Measurements from ENCODE around the gene FOXL2. TPM values are rescaled to one million over a fixed set of nuclear protein-coding genes. Genes with fewer than 3 reads are reported as not detected.

FOXL2 gene
- total RNA-seq, 1 donor from 2014 or later, result 6.8 TPM

- H3K27ac Mint-ChIP-seq (ENCODE audit: unreplicated experiment), result peak overlapping the region; percentile 84
- H3K36me3 Mint-ChIP-seq (ENCODE audit: low read depth, unreplicated experiment), result no peaks in the 10 kb centered on the region
- DNase-seq (ENCODE audit: low spot score), result no peak
- peaks cover 1% of the 10 kb centered on the region for H3K27me3 Mint-ChIP-seq (ENCODE audit: unreplicated experiment)
- no peak for TF ChIP-seq CTCF (IDR thresholded peaks at IDR 0.05; ENCODE audit: unreplicated experiment)
- no peaks in the 10 kb centered on the region for H3K9me3 Mint-ChIP-seq (ENCODE audit: unreplicated experiment)
- H3K4me1 Mint-ChIP-seq (ENCODE audit: unreplicated experiment), result peaks cover 6% of the 10 kb centered on the region
- peak overlapping the region; percentile 90 for H3K4me3 Mint-ChIP-seq (ENCODE audit: unreplicated experiment)
Observed at GRCh38 chr3:138914870-138915502, 32.0 kb downstream of the FOXL2 start.

GRCh38 chr3:138913766-138914165 lies 33.2 kb downstream of the FOXL2 start:
- Mint-ChIP-seq H3K27me3 (ENCODE audit: unreplicated experiment) (peaks cover 1% of the 10 kb centered on the region), H3K36me3 (ENCODE audit: low read depth, unreplicated experiment) (no peaks in the 10 kb centered on the region), H3K4me3 (ENCODE audit: unreplicated experiment) (no peak overlapping the region), H3K9me3 (ENCODE audit: unreplicated experiment) (no peaks in the 10 kb centered on the region), H3K4me1 (ENCODE audit: unreplicated experiment) (peaks cover 6% of the 10 kb centered on the region), H3K27ac (ENCODE audit: unreplicated experiment) (no peak overlapping the region)
- TF ChIP-seq CTCF (IDR thresholded peaks at IDR 0.05; ENCODE audit: unreplicated experiment), result no peak
- no peak for DNase-seq (ENCODE audit: low spot score)

- Mint-ChIP-seq H3K4me1 (ENCODE audit: unreplicated experiment) (peaks cover 6% of the 10 kb centered on the region), H3K27me3 (ENCODE audit: unreplicated experiment) (peaks cover 1% of the 10 kb centered on the region), H3K36me3 (ENCODE audit: low read depth, unreplicated experiment) (no peaks in the 10 kb centered on the region), H3K4me3 (ENCODE audit: unreplicated experiment) (no peak overlapping the region), H3K27ac (ENCODE audit: unreplicated experiment) (no peak overlapping the region), H3K9me3 (ENCODE audit: unreplicated experiment) (no peaks in the 10 kb centered on the region)
- DNase-seq (ENCODE audit: low spot score), result no peak
- TF ChIP-seq CTCF (IDR thresholded peaks at IDR 0.05; ENCODE audit: unreplicated experiment), result no peak
Observed at GRCh38 chr3:138912237-138912636, 34.7 kb downstream of the FOXL2 start.

- H3K9me3 Mint-ChIP-seq (ENCODE audit: unreplicated experiment), result no peaks in the 10 kb centered on the region
- DNase-seq (ENCODE audit: low spot score), result no peak
- no peak overlapping the region for H3K4me3 Mint-ChIP-seq (ENCODE audit: unreplicated experiment)
- H3K4me1 Mint-ChIP-seq (ENCODE audit: unreplicated experiment), result peaks cover 3% of the 10 kb centered on the region
- H3K36me3 Mint-ChIP-seq (ENCODE audit: low read depth, unreplicated experiment), result no peaks in the 10 kb centered on the region
- TF ChIP-seq CTCF (IDR thresholded peaks at IDR 0.05; ENCODE audit: unreplicated experiment), result no peak
- no peak overlapping the region for H3K27ac Mint-ChIP-seq (ENCODE audit: unreplicated experiment)
- peaks cover 1% of the 10 kb centered on the region for H3K27me3 Mint-ChIP-seq (ENCODE audit: unreplicated experiment)
Observed at GRCh38 chr3:138911621-138912020, 35.3 kb downstream of the FOXL2 start.

GRCh38 chr3:138909904-138910303 lies 37.0 kb downstream of the FOXL2 start:
- peaks cover 1% of the 10 kb centered on the region for H3K4me1 Mint-ChIP-seq (ENCODE audit: unreplicated experiment)
- peaks cover 1% of the 10 kb centered on the region for H3K27me3 Mint-ChIP-seq (ENCODE audit: unreplicated experiment)
- no peaks in the 10 kb centered on the region for H3K9me3 Mint-ChIP-seq (ENCODE audit: unreplicated experiment)
- DNase-seq (ENCODE audit: low spot score), result no peak
- TF ChIP-seq CTCF (IDR thresholded peaks at IDR 0.05; ENCODE audit: unreplicated experiment), result no peak
- H3K27ac Mint-ChIP-seq (ENCODE audit: unreplicated experiment), result no peak overlapping the region
- no peak overlapping the region for H3K4me3 Mint-ChIP-seq (ENCODE audit: unreplicated experiment)
- no peaks in the 10 kb centered on the region for H3K36me3 Mint-ChIP-seq (ENCODE audit: low read depth, unreplicated experiment)
